GM21576 (cell line): ENCODE measurements around the gene KIFBP.
A peak's percentile ranks its signal among the peaks of the same experiment; 100 is the strongest.
"Not testable (repeated sequence)": the region's sequence is repeated elsewhere in the genome, so short reads cannot be mapped to it uniquely, and the experiment has no call there.

Experiments used
- ATAC-seq: cut with Tn5 transposase; IDR thresholded peaks from one replicate; pipeline ENCODE4 v1.9.1; 2021; ENCODE audit warnings: mild to moderate bottlenecking, moderate library complexity; ENCODE audit not compliant: unreplicated experiment

KIFBP gene

GRCh38 chr10:68992636-68993440, 4.2 kb downstream of the KIFBP start:
- no peak for ATAC-seq

DNA sequence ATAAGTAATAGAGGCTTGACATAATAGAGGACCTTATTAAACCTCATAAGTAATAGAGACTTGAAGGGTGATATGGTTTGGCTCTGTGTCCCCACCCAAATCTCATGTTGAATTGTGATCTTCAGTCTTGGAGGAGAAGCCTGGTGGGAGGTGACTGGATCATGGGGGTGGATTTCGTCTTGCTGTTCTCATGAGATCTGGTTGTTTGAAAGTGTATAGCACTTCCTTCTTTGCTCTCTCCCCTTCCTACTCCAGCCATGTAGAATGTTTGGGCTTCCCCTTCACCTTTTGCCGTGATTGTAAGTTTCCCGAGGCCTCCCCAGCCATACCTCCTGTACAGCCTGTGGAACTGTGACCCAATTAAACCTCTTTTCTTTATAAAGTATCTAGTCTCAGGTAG, 8.6 kb downstream of the KIFBP start:
- peak; percentile 26 for ATAC-seq

DNA sequence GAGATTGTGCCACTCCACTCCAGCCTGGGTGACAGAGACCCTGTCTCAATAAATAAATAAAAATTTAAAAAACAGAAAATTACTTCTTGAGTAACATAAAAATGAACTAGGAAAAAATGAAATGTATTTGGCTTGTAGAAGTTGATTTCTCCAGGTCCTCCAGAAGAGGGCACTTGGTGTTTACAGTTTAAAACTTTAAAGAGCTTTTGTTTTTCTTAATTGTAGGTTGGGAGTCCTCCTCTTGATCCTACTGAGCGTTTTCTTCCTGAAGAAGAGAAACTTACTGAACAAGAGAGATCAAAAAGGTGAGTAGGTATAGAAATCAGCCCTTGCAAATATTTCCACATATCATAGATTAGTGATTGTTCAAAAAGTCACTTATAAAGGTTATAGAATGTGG, 16.2 kb downstream of the KIFBP start:
- no peak for ATAC-seq

- no peak for ATAC-seq
Observed at GRCh38 chr10:69005704-69006485, 17.3 kb downstream of the KIFBP start.

GRCh38 chr10:69007260-69007659, 18.7 kb downstream of the KIFBP start:
- no peak for ATAC-seq

GRCh38 chr10:69009360-69009759, 20.8 kb downstream of the KIFBP start:
- no peak for ATAC-seq

DNA sequence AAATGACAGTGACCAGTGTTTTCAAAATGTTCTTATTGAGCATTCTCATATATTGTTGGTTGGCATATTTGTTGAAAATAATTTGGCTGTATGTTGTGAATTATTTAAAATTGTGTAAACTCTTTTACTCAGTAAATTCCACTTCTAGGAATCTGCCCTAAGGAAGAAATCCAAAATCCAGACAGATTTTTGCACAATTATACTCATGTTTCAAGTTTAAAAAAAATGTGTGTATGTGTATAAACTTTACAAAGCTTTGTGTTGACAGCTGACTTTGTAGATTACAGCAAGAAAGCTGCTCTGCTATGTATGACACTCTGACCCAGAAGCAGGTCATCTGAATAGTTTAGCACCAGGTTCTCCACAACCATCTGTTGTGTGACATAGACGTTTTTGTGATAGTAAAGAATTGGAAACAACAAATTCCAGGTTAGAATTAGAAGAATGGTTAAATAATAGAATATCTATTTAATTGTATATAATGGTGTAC, 21.6 kb downstream of the KIFBP start:
- no peak for ATAC-seq

- not testable (repeated sequence) for ATAC-seq
Observed at GRCh38 chr10:69012778-69013177, 24.2 kb downstream of the KIFBP start.

- no peak for ATAC-seq
Observed at GRCh38 chr10:69014171-69014570, 25.6 kb downstream of the KIFBP start.

GRCh38 chr10:69018613-69019012, 30.0 kb downstream of the KIFBP start:
- ATAC-seq = no peak

DNA sequence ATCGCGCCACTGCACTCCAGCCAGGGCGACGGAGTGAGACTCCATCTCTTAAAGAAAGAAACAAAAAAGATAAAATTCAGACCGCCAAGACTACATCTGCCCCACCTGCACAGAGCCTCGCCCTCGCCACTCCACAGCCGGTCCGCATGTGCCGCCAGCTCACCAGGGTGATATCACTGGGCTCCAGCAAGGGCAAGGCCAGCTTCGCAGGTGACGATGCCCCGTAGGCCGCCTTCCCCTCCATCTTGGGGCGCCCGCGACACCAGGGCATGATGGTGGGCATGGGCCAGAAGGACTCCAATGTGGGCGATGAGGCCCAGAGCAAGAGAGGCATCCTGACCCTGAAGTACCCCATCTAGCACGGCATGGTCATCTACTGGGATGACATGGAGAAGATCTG, 34.0 kb downstream of the KIFBP start:
- ATAC-seq = no peak

GRCh38 chr10:69025370-69025896, 36.8 kb downstream of the KIFBP start:
- ATAC-seq = no peak

GRCh38 chr10:69033256-69033655, 44.7 kb downstream of the KIFBP start:
- no peak for ATAC-seq

GRCh38 chr10:69037489-69037888, 48.9 kb downstream of the KIFBP start:
- no peak for ATAC-seq

- not testable (repeated sequence) for ATAC-seq
Observed at GRCh38 chr10:69040904-69041303, 52.3 kb downstream of the KIFBP start.

GRCh38 chr10:69042417-69042816, 53.8 kb downstream of the KIFBP start:
- no peak for ATAC-seq

DNA sequence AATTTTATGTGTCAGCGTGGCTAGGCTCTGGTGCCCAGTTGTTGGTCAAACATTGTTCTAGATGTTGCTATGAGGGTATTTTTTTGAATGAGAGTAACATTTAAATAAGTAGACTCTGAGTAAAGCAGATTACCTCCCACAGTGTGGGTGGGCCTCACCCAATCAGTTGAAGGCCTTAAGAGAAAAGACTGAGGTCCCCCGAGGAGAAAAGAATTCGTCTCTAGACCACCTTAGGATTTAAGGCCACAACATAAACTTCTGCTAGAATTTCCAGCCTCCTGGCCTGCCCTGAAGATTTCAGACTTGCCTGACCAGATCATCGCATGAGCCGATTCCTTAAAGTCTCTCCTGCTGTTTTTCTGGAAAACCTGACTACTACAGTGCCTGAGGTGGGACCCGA, 54.2 kb downstream of the KIFBP start:
- no peak for ATAC-seq

GRCh38 chr10:69043931-69044531, 55.4 kb downstream of the KIFBP start:
- ATAC-seq = peak; percentile 40

DNA sequence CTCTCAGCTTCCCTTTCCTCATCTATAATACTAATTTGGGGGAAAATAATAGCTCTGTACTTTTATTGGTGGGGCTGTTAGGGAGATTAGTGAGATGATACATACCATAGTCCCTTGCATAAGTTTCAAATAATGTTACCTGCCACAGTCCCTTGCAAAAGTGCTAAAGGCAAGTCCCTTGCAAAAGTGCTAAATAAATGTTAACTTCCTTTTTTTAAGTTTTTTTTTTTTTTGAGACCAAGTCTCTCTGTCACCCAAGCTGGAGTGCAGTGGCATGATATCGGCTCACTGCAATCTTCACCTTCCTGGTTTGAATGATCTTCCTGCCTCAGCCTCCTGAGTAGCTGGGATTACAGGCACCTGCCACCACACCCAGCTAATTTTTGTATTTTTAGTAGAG, 55.9 kb downstream of the KIFBP start:
- ATAC-seq = peak; percentile 3

DNA sequence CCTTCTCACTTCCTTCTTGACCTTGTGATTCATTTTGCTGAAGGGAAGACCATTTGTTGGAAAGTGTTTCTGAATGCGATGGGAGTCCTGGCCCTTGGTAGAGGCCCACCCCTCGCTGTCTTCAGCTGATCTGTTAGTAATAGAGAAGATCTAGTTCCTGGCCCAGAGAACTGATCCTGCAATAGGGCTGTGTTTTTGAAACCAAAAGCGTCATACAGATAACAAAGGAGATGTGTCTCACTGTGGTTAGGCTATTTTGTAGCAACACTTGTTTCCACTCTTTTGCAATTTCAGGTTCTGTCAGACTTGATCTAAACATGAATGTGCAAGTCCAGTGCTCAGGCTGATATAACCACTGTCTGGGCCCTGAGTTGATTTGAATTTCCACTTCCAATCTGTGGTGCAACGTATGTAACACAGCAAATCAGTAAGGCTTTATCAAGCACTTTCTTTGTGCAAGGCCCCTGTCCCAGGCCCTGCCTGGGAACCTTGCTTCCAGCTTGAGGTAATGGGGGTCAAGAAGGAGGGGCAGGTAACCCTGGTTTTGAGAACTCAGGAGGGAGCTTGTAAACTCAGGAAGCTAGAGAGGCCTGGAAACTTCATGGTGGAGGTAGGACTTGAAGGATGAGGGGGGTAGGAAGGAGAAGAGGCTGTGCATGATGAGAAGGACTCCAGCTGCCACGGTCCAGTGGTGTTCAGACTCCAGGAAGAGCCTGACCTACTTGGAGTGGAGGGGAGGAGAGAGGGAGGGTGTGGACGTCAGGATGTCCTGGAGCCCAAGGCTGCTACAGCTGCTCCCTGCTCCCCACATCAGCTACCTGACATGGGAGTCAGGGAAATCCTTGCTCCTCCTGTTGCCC, 57.1 kb downstream of the KIFBP start:
- peak; percentile 63 for ATAC-seq
